AG04450 (cell line): ENCODE data around the gene RPP30. TPM values are rescaled to one million over a fixed set of nuclear protein-coding genes. Genes with fewer than 3 reads are reported as not detected.

Source experiments
- CTCF ChIA-PET: fragments of 300-600, 350-600 bp; formaldehyde crosslinking; extraction: SDS; loops from one replicate; lab custom pipeline; 2022; ENCODE audit warnings: antibody characterized with exemption, inconsistent platforms; lab: Charles Lee
- POLR2A ChIA-PET: fragments of 350-600 bp; formaldehyde crosslinking; extraction: SDS; loops from one replicate; lab custom pipeline; 2021; ENCODE audit warnings: antibody characterized with exemption, inconsistent platforms; lab: Yijun Ruan, JAX
- DNase-seq: peaks from one replicate; pipeline ENCODE4 v3.0.0-alpha.2; 2011; ENCODE audit warnings: low read depth, low spot score
- H3K27ac ChIP-seq: one replicate; pipeline ENCODE4 v1.5.1; 2012; ENCODE audit warnings: low read depth, low read length, control low read depth
- H3K27me3 ChIP-seq: one replicate; pipeline ENCODE4 v1.6.0; 2012; ENCODE audit warnings: low read length; ENCODE audit not compliant: control insufficient read depth, insufficient read depth
- H3K4me3 ChIP-seq: 2 replicates; pipeline ENCODE4 v1.5.1; 2011; ENCODE audit warnings: mild to moderate bottlenecking, low read depth, low read length, control low read depth
- H3K9me3 ChIP-seq: 2 replicates; pipeline ENCODE4 v1.5.1; 2012; ENCODE audit warnings: low read length; ENCODE audit not compliant: control insufficient read depth, insufficient read depth
- CTCF ChIP-seq: IDR thresholded peaks from 2 replicates; pipeline ENCODE4 v1.5.1; 2011; ENCODE audit warnings: low read depth, low read length, control low read depth, inconsistent platforms
- polyA plus RNA-seq: library from polyadenylated mRNA; depleted of rRNA; stranded (reverse); fragments of >200 nt; gene quantifications from 2 replicates; pipeline ENCODE4 v1.2.3, GENCODE V29; 2011

The RPP30 gene
- polyA plus RNA-seq, 1 experiment: 43.7 TPM

- ChIA-PET POLR2A (no interaction called here), CTCF (interaction anchor here (0.6 to 4.2 kb wide), 7 partner anchors 12 to 381 kb away, joined by 3 to 30 read pairs (median 4); no protein-coding TSS in a partner anchor)
- Histone ChIP-seq H3K27ac (no peak overlapping the region), H3K9me3 (no peaks in the 10 kb centered on the region), H3K27me3 (no peaks in the 10 kb centered on the region), H3K4me3 (no peak overlapping the region)
- no peak for DNase-seq
- TF ChIP-seq CTCF: no peak
These were observed 45.6 kb downstream of the RPP30 start for GRCh38 chr10:90917238-90917967.

DNA sequence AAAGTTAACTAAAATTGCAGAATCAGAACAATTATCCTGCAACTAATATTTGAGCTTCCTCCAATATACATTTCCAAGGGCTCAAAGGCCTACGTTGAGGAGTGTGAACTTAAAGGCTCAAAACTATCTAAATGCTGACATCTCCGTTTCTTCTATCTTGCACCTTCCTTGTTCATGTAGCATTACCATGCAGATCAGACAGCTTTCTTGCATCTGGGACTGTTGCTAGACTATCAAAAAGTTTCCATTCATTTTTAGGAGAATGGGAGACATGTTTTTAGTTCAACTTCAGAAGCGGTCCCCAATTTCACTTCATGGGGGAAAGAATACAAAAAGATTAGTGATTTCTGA lies 46.2 kb downstream of the RPP30 start:
- POLR2A ChIA-PET: no interaction called here

GRCh38 chr10:90919683-90920574 lies 48.2 kb downstream of the RPP30 start:
- no peak for DNase-seq
- Histone ChIP-seq H3K27ac (no peak overlapping the region), H3K27me3 (no peaks in the 10 kb centered on the region), H3K9me3 (no peaks in the 10 kb centered on the region), H3K4me3 (no peak overlapping the region)
- CTCF ChIA-PET: interaction anchor here (0.7 to 5.5 kb wide), 7 partner anchors 9 to 342 kb away, joined by 3 to 46 read pairs (median 6); no protein-coding TSS in a partner anchor
- no peak for TF ChIP-seq CTCF
- POLR2A ChIA-PET: interaction anchor here (1.2 to 1.7 kb wide), 2 partner anchors 11 to 41 kb away, joined by 3 to 12 read pairs; no protein-coding TSS in a partner anchor

More for the DNA sequence above, 46.2 kb downstream of the RPP30 start:
- DNase-seq: no peak
- CTCF ChIA-PET: interaction anchor here (1.3 to 4.2 kb wide), 4 partner anchors 12 to 381 kb away, joined by 3 to 30 read pairs (median 6); no protein-coding TSS in a partner anchor
- Histone ChIP-seq H3K4me3 (no peak overlapping the region), H3K9me3 (no peaks in the 10 kb centered on the region), H3K27ac (no peak overlapping the region), H3K27me3 (no peaks in the 10 kb centered on the region)
- no peak for TF ChIP-seq CTCF

GRCh38 chr10:90920986-90921666 lies 49.4 kb downstream of the RPP30 start, which contains the start of gene ANKRD1:
Gene ANKRD1, minus strand, starts transcription at chr10:90921087. Its CDS starts 60 bp downstream, at chr10:90921027.
- H3K27me3 ChIP-seq: no peaks in the 10 kb centered on the region
- H3K9me3 ChIP-seq: no peaks in the 10 kb centered on the region
- ChIA-PET CTCF (interaction anchor here (1.4 to 5.5 kb wide), 2 partner anchors 10 to 85 kb away, joined by 6 to 46 read pairs; no protein-coding TSS in a partner anchor), POLR2A (interaction anchor here (1.2 to 1.7 kb wide), 2 partner anchors 10 to 39 kb away, joined by 3 to 12 read pairs; no protein-coding TSS in a partner anchor)
- H3K4me3 ChIP-seq: no peak within 1 kb of the TSS
- TF ChIP-seq CTCF: no peak
- H3K27ac ChIP-seq: no peak within 1 kb of the TSS
- peak; percentile 50 for DNase-seq
